ENCODE measurements around the gene KRTAP10-2. TPM values are rescaled to one million over a fixed set of nuclear protein-coding genes. Genes with fewer than 3 reads are reported as not detected.
"Not testable (repeated sequence)": the region's sequence is repeated elsewhere in the genome, so short reads cannot be mapped to it uniquely, and the experiment has no call there.

Gene KRTAP10-2
- total and polyA plus RNA-seq, 7 donors: not detected

DNA sequence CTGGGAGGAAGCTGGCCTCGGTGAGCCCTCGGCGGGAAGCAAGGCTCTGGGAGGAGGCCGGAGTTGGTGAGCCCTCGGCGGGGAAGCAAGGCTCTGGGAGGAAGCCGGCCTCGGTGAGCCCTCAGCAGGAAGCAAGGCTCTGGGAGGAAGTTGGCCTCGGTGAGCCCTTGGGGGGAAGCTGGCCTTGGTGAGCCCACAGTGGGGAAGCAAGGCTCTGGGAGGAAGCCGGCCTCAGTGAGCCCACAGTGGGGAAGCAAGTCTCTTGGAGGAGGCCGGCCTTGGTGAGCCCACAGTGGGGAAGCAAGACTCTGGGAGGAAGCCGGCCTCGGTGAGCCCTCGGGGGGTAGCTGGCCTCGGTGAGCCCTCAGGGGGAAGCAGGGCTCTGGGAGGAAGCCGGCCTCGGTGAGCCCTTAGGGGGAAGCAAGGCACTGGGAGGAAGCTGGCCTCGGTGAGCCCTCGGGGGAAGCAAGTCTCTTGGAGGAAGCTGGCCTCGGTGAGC lies 47.4 kb downstream of the KRTAP10-2 start:
- Histone ChIP-seq H3K27me3 (ENCODE audit: insufficient read depth in 3 of 3, low read length in 2 of 3) (peaks cover 0 to 51% (median 10%) of the 10 kb centered on the region in 3 donors), H3K9me3 (no peaks in the 10 kb centered on the region), H3K4me3 (no peak overlapping the region), H3K36me3 (ENCODE audit: insufficient read depth in 1 of 2, low read depth in 1 of 2) (no peaks in the 10 kb centered on the region), H3K27ac (no peak overlapping the region), H3K4me1 (no peaks in the 10 kb centered on the region)
- ATAC-seq (no peak), DNase-seq (no peak)
- 69 to 74% (median 70%) methylated on average over 20 of the region's 20 CpGs for WGBS, 3 donors
- TF ChIP-seq, protein P1, sequence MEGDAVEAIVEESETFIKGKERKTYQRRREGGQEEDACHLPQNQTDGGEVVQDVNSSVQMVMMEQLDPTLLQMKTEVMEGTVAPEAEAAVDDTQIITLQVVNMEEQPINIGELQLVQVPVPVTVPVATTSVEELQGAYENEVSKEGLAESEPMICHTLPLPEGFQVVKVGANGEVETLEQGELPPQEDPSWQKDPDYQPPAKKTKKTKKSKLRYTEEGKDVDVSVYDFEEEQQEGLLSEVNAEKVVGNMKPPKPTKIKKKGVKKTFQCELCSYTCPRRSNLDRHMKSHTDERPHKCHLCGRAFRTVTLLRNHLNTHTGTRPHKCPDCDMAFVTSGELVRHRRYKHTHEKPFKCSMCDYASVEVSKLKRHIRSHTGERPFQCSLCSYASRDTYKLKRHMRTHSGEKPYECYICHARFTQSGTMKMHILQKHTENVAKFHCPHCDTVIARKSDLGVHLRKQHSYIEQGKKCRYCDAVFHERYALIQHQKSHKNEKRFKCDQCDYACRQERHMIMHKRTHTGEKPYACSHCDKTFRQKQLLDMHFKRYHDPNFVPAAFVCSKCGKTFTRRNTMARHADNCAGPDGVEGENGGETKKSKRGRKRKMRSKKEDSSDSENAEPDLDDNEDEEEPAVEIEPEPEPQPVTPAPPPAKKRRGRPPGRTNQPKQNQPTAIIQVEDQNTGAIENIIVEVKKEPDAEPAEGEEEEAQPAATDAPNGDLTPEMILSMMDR (IDR thresholded peaks at IDR 0.05): no peak
- intact Hi-C loops (cut with DNase I): no loop called here

DNA sequence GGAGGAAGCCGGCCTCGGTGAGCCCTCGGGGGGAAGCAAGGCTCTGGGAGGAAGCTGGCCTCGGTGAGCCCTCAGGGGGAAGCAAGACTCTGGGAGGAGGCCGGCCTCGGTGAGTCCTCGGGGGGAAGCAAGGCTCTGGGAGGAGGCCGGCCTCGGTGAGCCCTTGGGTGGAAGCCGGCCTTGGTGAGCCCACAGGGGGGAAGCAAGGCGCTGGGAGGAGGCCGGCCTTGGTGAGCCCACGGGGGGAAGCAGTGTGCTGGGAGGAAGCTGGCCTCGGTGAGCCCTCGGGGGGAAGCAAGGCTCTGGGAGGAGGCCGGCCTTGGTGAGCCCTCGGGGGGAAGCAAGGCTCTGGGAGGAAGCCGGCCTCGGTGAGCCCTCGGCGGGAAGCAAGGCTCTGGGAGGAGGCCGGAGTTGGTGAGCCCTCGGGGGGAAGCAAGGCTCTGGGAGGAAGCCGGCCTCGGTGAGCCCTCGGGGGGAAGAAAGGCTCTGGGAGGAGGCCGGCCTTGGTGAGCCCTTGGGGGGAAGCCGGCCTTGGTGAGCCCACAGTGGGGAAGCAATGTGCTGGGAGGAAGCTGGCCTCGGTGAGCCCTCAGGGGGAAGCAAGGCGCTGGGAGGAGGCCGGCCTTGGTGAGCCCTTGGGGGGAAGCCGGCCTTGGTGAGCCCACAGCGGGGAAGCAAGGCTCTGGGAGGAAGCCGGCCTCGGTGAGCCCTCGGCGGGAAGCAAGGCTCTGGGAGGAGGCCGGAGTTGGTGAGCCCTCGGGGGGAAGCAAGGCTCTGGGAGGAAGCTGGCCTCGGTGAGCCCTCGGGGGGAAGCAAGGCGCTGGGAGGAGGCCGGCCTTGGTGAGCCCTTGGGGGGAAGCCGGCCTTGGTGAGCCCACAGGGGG lies 48.1 kb downstream of the KRTAP10-2 start:
- ATAC-seq; H3K4me3 ChIP-seq; intact Hi-C loops (cut with DNase I); H3K36me3 ChIP-seq (ENCODE audit: insufficient read depth in 1 of 2, low read depth in 1 of 2); H3K4me1 ChIP-seq; H3K27ac ChIP-seq; DNase-seq; H3K9me3 ChIP-seq: not testable (repeated sequence)
- 74 to 80% (median 75%) methylated on average over 41 to 44 of the region's 44 CpGs for WGBS, 3 donors
- H3K27me3 ChIP-seq (ENCODE audit: insufficient read depth in 3 of 3, low read length in 2 of 3): peaks cover 0 to 52% (median 13%) of the 10 kb centered on the region in 3 donors

DNA sequence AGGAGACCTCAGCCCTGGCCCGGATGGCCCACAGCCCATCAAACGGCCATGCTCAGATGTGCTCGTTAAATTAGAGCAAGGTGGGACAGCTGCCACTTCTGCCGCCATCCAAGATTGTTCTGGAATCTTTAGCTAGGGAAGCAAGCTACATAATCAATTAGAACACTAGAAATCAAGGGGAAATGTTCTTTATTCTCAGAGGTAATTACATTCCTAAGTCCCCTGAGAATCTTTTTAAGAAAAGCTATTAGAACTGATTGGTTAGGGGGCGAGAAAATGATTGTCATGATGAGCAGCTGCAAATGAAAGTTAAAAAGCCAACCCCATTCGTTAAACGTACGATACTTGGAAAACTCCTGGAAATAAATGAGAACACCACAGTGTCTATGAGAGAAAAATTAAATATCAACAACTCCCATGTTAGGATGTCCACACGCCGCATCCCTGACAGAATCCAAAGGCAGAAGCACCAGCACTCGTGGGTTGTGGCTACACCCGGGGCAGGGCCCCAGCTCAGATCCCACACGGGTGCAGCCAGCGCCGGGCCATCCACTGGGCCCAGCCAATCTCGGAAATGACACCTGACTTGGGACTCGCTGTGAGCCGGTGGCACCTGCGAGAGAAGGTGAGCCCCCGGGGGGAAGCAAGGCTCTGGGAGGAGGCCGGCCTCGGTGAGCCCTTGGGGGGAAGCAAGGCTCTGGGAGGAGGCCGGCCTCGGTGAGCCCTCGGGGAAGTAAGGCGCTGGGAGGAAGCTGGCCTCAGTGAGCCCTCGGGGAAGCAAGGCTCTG lies 48.9 kb downstream of the KRTAP10-2 start:
- H3K36me3 ChIP-seq (ENCODE audit: insufficient read depth in 1 of 2, low read depth in 1 of 2): no peaks in the 10 kb centered on the region
- H3K4me3 ChIP-seq: no peak overlapping the region
- TF ChIP-seq, protein P1 (IDR thresholded peaks at IDR 0.05): no peak
- intact Hi-C loops (cut with DNase I): no loop called here
- H3K27ac ChIP-seq: no peak overlapping the region
- no peaks in the 10 kb centered on the region for H3K4me1 ChIP-seq
- WGBS, 3 donors: 74 to 80% (median 76%) methylated on average over 27 of the region's 27 CpGs
- H3K27me3 ChIP-seq (ENCODE audit: insufficient read depth in 3 of 3, low read length in 2 of 3): peaks cover 0 to 50% (median 12%) of the 10 kb centered on the region in 3 donors
- no peaks in the 10 kb centered on the region for H3K9me3 ChIP-seq
- no peak for DNase-seq
- no peak for ATAC-seq

Other genes starting within 250 kb of the KRTAP10-2 start
- gene CFAP410, start 212.1 kb downstream of the KRTAP10-2 start, total RNA-seq: 10 to 100 TPM in 2 of 4 donors, 1 to 10 TPM in 2; 8.3 to 10.5 (median 9.7) TPM
- gene CFAP410, start 212.1 kb downstream of the KRTAP10-2 start, polyA plus RNA-seq: 10 to 100 TPM in 2 of 3 donors, 1 to 10 TPM in 1; 9.9 to 13.7 (median 10.1) TPM
- 1 to 10 TPM in 1 of 4 donors, under 1 TPM in 3; 0.69 to 1.7 (median 0.84) TPM for gene TRPM2, start 197.9 kb downstream of the KRTAP10-2 start, total RNA-seq
- under 1 TPM; 0.08 to 0.76 (median 0.31) TPM for gene TRPM2, start 197.9 kb downstream of the KRTAP10-2 start, polyA plus RNA-seq
- gene LRRC3, start 96.0 kb downstream of the KRTAP10-2 start, total RNA-seq: 1 to 10 TPM in 1 of 4 donors, under 1 TPM in 3; 0.13 to 1.1 (median 0.23) TPM
- gene LRRC3, start 96.0 kb downstream of the KRTAP10-2 start, polyA plus RNA-seq: under 1 TPM; 0.08 to 0.29 (median 0.08) TPM
- gene KRTAP10-1, start 11.3 kb downstream of the KRTAP10-2 start, total RNA-seq: not detected
- gene KRTAP10-1, start 11.3 kb downstream of the KRTAP10-2 start, polyA plus RNA-seq: not detected
- gene KRTAP10-3, start 7.3 kb upstream of the KRTAP10-2 start, total RNA-seq: not detected
- gene KRTAP10-3, start 7.3 kb upstream of the KRTAP10-2 start, polyA plus RNA-seq: not detected
- not detected for gene KRTAP10-4, start 22.2 kb upstream of the KRTAP10-2 start, total RNA-seq
- gene KRTAP10-4, start 22.2 kb upstream of the KRTAP10-2 start, polyA plus RNA-seq: not detected
- gene KRTAP10-5, start 29.1 kb upstream of the KRTAP10-2 start, total RNA-seq: not detected
- not detected for gene KRTAP10-5, start 29.1 kb upstream of the KRTAP10-2 start, polyA plus RNA-seq
- gene KRTAP10-6, start 41.0 kb upstream of the KRTAP10-2 start, total RNA-seq: not detected
- gene KRTAP10-6, start 41.0 kb upstream of the KRTAP10-2 start, polyA plus RNA-seq: not detected
- gene KRTAP10-7, start 49.1 kb upstream of the KRTAP10-2 start, total RNA-seq: not detected
- gene KRTAP10-7, start 49.1 kb upstream of the KRTAP10-2 start, polyA plus RNA-seq: not detected
- not detected for gene KRTAP10-8, start 60.6 kb upstream of the KRTAP10-2 start, total RNA-seq
- gene KRTAP10-8, start 60.6 kb upstream of the KRTAP10-2 start, polyA plus RNA-seq: not detected
- not detected for gene KRTAP10-9, start 75.6 kb upstream of the KRTAP10-2 start, total RNA-seq
- not detected for gene KRTAP10-9, start 75.6 kb upstream of the KRTAP10-2 start, polyA plus RNA-seq
- gene KRTAP10-10, start 85.9 kb upstream of the KRTAP10-2 start, total RNA-seq: not detected
- gene KRTAP10-10, start 85.9 kb upstream of the KRTAP10-2 start, polyA plus RNA-seq: not detected
- gene KRTAP10-11, start 94.9 kb upstream of the KRTAP10-2 start, total RNA-seq: not detected
- not detected for gene KRTAP10-11, start 94.9 kb upstream of the KRTAP10-2 start, polyA plus RNA-seq
- not detected for gene KRTAP12-4, start 103.2 kb upstream of the KRTAP10-2 start, total RNA-seq
- gene KRTAP12-4, start 103.2 kb upstream of the KRTAP10-2 start, polyA plus RNA-seq: not detected
- not detected for gene KRTAP12-3, start 106.4 kb upstream of the KRTAP10-2 start, total RNA-seq
- gene KRTAP12-3, start 106.4 kb upstream of the KRTAP10-2 start, polyA plus RNA-seq: not detected
- gene KRTAP12-2, start 115.4 kb upstream of the KRTAP10-2 start, total RNA-seq: not detected
- not detected for gene KRTAP12-2, start 115.4 kb upstream of the KRTAP10-2 start, polyA plus RNA-seq
- gene KRTAP12-1, start 130.7 kb upstream of the KRTAP10-2 start, total RNA-seq: not detected
- not detected for gene KRTAP12-1, start 130.7 kb upstream of the KRTAP10-2 start, polyA plus RNA-seq
- not detected for gene KRTAP10-12, start 145.7 kb upstream of the KRTAP10-2 start, total RNA-seq
- not detected for gene KRTAP10-12, start 145.7 kb upstream of the KRTAP10-2 start, polyA plus RNA-seq
- gene TSPEAR, start 160.1 kb upstream of the KRTAP10-2 start, total RNA-seq: not detected
- gene TSPEAR, start 160.1 kb upstream of the KRTAP10-2 start, polyA plus RNA-seq: not detected